GM12878 (cell line): ENCODE results near the gene CEP68. TPM values are rescaled to one million over a fixed set of nuclear protein-coding genes. Genes with fewer than 3 reads are reported as not detected.

Source experiments
- ATAC-seq: fragments of 200-7000 bp; cut with Tn5 transposase; 3 replicates; pipeline ENCODE4 v1.9.1; 2020; ENCODE audit warnings: mild to moderate bottlenecking, moderate library complexity
- BruUV-seq: library from RNA; stranded (reverse); fragments of 400-500 nt; replicated peaks from 2 replicates; lab custom pipeline; 2021; lab: Mats Ljungman, UMichigan
- CTCF ChIA-PET: fragments of 300-600 bp; sonication (Branson Sonifier 250); formaldehyde crosslinking; extraction: SDS; loops from one replicate; lab custom pipeline; 2021; ENCODE audit warnings: inconsistent platforms; lab: Yijun Ruan, JAX
- POLR2A ChIA-PET: fragments of 350-600 bp; formaldehyde crosslinking; extraction: SDS; loops from one replicate; lab custom pipeline; 2021; ENCODE audit warnings: inconsistent platforms; lab: Charles Lee
- RAD21 ChIA-PET: fragments of 300-600 bp; sonication (Branson Sonifier 250); formaldehyde crosslinking; loops from one replicate; lab custom pipeline; 2023; ENCODE audit warnings: antibody characterized with exemption; ENCODE audit not compliant: unreplicated experiment; lab: Charles Lee
- SMC1A ChIA-PET: fragments of 300-600 bp; sonication (Branson Sonifier 250); formaldehyde crosslinking; loops from one replicate; lab custom pipeline; 2023; ENCODE audit not compliant: unreplicated experiment, uncharacterized antibody; lab: Charles Lee
- DNase-seq: peaks from one replicate; pipeline ENCODE4 v3.0.0-alpha.2; 2011; ENCODE audit warnings: low read depth, low spot score
- FAIRE-seq: peaks from 3 replicates; lab custom pipeline; 2011; peaks lifted over from hg19 to GRCh38; lab: Jason Lieb, UNC
- H2AFZ ChIP-seq: 2 replicates; pipeline ENCODE4 v1.6.0; 2011; ENCODE audit warnings: low read depth, low read length, control low read depth; ENCODE audit not compliant: control insufficient read depth
- H3K27ac ChIP-seq: 2 replicates; pipeline ENCODE4 v1.5.1; 2011; ENCODE audit warnings: control low read depth; ENCODE audit not compliant: control insufficient read depth, insufficient read depth
- H3K27me3 ChIP-seq, 2 experiments: replicated peaks in 1 of 2; 2 replicates each; pipeline versions ENCODE4 v1.6.0 to v1.6.1; 2011; ENCODE audit warnings: low read length in 1 of 2; ENCODE audit not compliant: control insufficient read depth in 2 of 2, insufficient read depth in 2 of 2
- H3K36me3 ChIP-seq, 2 experiments: 2 replicates each; pipeline ENCODE4 v1.5.1; 2011; ENCODE audit warnings: low read length in 1 of 2; ENCODE audit not compliant: control insufficient read depth in 2 of 2, insufficient read depth in 2 of 2
- H3K4me1 ChIP-seq: 2 replicates; pipeline ENCODE4 v1.6.1; 2011; ENCODE audit warnings: mild to moderate bottlenecking, low read length, moderate library complexity, mixed read lengths; ENCODE audit not compliant: control insufficient read depth, insufficient read depth
- H3K4me2 ChIP-seq: 2 replicates; pipeline ENCODE4 v1.6.0; 2011; ENCODE audit warnings: control low read depth; ENCODE audit not compliant: control insufficient read depth, insufficient read depth
- H3K4me3 ChIP-seq: fragments of 200-600 bp; sonication (generic); 2 replicates; pipeline ENCODE4 v1.5.1; 2016
- H3K79me2 ChIP-seq: 2 replicates; pipeline ENCODE4 v1.6.0; 2011; ENCODE audit warnings: low read length; ENCODE audit not compliant: control insufficient read depth, insufficient read depth
- H3K9ac ChIP-seq: 2 replicates; pipeline ENCODE4 v1.8.0; 2011; ENCODE audit warnings: low read length, control low read depth, mixed read lengths; ENCODE audit not compliant: control insufficient read depth, insufficient read depth
- H3K9me3 ChIP-seq: replicated peaks from 3 replicates; pipeline ENCODE4 v1.5.1; 2011; ENCODE audit warnings: mild to moderate bottlenecking, low read length; ENCODE audit not compliant: control insufficient read depth, insufficient read depth
- H4K20me1 ChIP-seq: 2 replicates; pipeline ENCODE4 v1.6.0; 2011; ENCODE audit not compliant: control insufficient read depth, insufficient read depth
- ATF7 ChIP-seq: fragments of 450-650 bp; IDR thresholded peaks from 2 replicates; pipeline ENCODE4 v1.6.1; 2016; ENCODE audit warnings: low read depth, mild to moderate bottlenecking
- BCLAF1 ChIP-seq: fragments of 450-650 bp; IDR thresholded peaks from 2 replicates; pipeline ENCODE4 v1.6.1; 2017; ENCODE audit warnings: antibody characterized with exemption, mild to moderate bottlenecking, moderate library complexity
- E2F4 ChIP-seq: IDR thresholded peaks from 2 replicates; pipeline ENCODE4 v1.6.1; 2012; ENCODE audit warnings: low read depth, low read length, improper control_type of control experiment
- EED ChIP-seq: sonication (generic); IDR thresholded peaks from 2 replicates; pipeline ENCODE4 v1.6.1; 2016; ENCODE audit warnings: antibody characterized with exemption, low read depth
- ESRRA ChIP-seq: IDR thresholded peaks from 2 replicates; pipeline ENCODE4 v1.6.1; 2012; ENCODE audit warnings: mild to moderate bottlenecking, low read length, improper control_type of control experiment
- HDGF ChIP-seq: fragments of 450-650 bp; IDR thresholded peaks from 2 replicates; pipeline ENCODE4 v1.6.1; 2016; ENCODE audit warnings: antibody characterized with exemption
- IRF4 ChIP-seq: IDR thresholded peaks from 2 replicates; pipeline ENCODE4 v1.6.1; 2011; ENCODE audit warnings: low read depth, low read length
- KAT2A ChIP-seq: conservative IDR thresholded peaks from 2 replicates; pipeline ENCODE4 v1.6.1; 2011; ENCODE audit warnings: low read depth, low read length; ENCODE audit not compliant: control insufficient read depth
- PAX8 ChIP-seq: fragments of 450-650 bp; IDR thresholded peaks from 2 replicates; pipeline ENCODE4 v1.6.1; 2017; ENCODE audit warnings: mild to moderate bottlenecking, moderate library complexity
- POLR2AphosphoS5 ChIP-seq: IDR thresholded peaks from 2 replicates; pipeline ENCODE4 v1.6.1; 2011; ENCODE audit warnings: mild to moderate bottlenecking, low read length, inconsistent platforms
- SP1 ChIP-seq: IDR thresholded peaks from one replicate; pipeline ENCODE4 v1.6.1; 2011; ENCODE audit warnings: low read depth, low read length
- TCF12 ChIP-seq: IDR thresholded peaks from 2 replicates; pipeline ENCODE4 v1.6.1; 2011; ENCODE audit warnings: low read depth, mild to moderate bottlenecking, low read length
- ZBTB4 ChIP-seq: fragments of 450-650 bp; formaldehyde crosslinking; IDR thresholded peaks from 2 replicates; pipeline ENCODE4 v1.4.0; 2022; ENCODE audit warnings: mild to moderate bottlenecking, moderate library complexity
- ZBTB40 ChIP-seq: fragments of 450-650 bp; IDR thresholded peaks from 2 replicates; pipeline ENCODE4 v1.6.1; 2016; ENCODE audit warnings: mild to moderate bottlenecking, moderate library complexity, borderline replicate concordance
- WGBS: methylation state at CpG from one replicate; pipeline ENCODE4 v1.1.6; 2016; ENCODE audit warnings: low lambda C conversion rate; ENCODE audit not compliant: insufficient replicate concordance, insufficient coverage; ENCODE audit errors: missing lambda C conversion rate; 5-methylcytosine and 5-hydroxymethylcytosine counted together
- in situ Hi-C: fragments of 300-500 bp; cut with MboI; formaldehyde crosslinking; loops from 9 replicates; pipeline ENCODE4 v1.14.3; 2018; ENCODE audit warnings: mixed read lengths
- intact Hi-C: fragments of 100-400 bp; cut with micrococcal nuclease; formaldehyde crosslinking; loops from one replicate; pipeline ENCODE4 v1.14.2; 2022; ENCODE audit not compliant: unreplicated experiment
- polyA plus RNA-seq, 11 experiments: library from polyadenylated mRNA; depleted of rRNA in 4 of 11; unstranded in 6 of 11; stranded (reverse) in 5 of 11; fragments of >200 nt; fragmentation: Nextera tagmentation in 4 of 11; fragmentation: Illumina TruSeq in 1 of 11; extraction: Ambion mirVana in 4 of 11; extraction: Trizol in 1 of 11; gene quantifications; 1 replicate in 1 of 11; 2 replicates in 10 of 11; pipeline versions ENCODE4 v1.2.1 to v1.2.3, GENCODE V29; 2011 to 2016; ENCODE audit warnings: inconsistent platforms in 2 of 11, missing spikeins in 2 of 11, low read depth in 1 of 11
- total RNA-seq, 4 experiments: library from RNA; depleted of rRNA in 3 of 4; stranded (reverse); fragments of >200 nt in 3 of 4; fragmentation: Illumina TruSeq in 1 of 4; extraction: Trizol in 1 of 4; gene quantifications; 2 replicates each; pipeline versions ENCODE4 v1.2.1 to v1.2.3, GENCODE V29; 2013 to 2021

Gene CEP68
- total and polyA plus RNA-seq, 10 of the 15 experiments (the other 5 are each of a cell fraction or from before 2014, with no cell fraction given): 1.1 to 11.1 (median 7.4) TPM

GRCh38 chr2:65069439-65069824, 13.2 kb downstream of the CEP68 start:
- CTCF ChIA-PET: interaction anchor here (2.6 kb wide), 1 partner anchor 118 kb away, joined by 15 read pairs; no protein-coding TSS in a partner anchor
- FAIRE-seq: no peak
- H3K9me3 ChIP-seq: no peaks in the 10 kb centered on the region
- SMC1A ChIA-PET: interaction anchor here (1.7 kb wide), 1 partner anchor 13 kb away, joined by 5 read pairs; no protein-coding TSS in a partner anchor
- H3K36me3 ChIP-seq: peaks cover 10 to 24% of the 10 kb centered on the region in 2 experiments
- H2AFZ ChIP-seq: no peak overlapping the region
- H3K9ac ChIP-seq: no peak overlapping the region
- peaks cover 22% of the 10 kb centered on the region for H3K4me1 ChIP-seq
- H3K27ac ChIP-seq: no peak overlapping the region
- no peak for DNase-seq
- no peak overlapping the region for H3K4me3 ChIP-seq
- no peak overlapping the region for H3K4me2 ChIP-seq
- POLR2A ChIA-PET: no interaction called here
- in situ Hi-C loops: loop anchor here (10.0 kb wide), 1 partner anchor 95 kb away; no protein-coding TSS in a partner anchor
- H3K27me3 ChIP-seq: no peaks in the 10 kb centered on the region
- 93% methylated on average over 6 of the region's 6 CpGs for WGBS
- ATAC-seq: no peak
- H3K79me2 ChIP-seq: no peaks in the 10 kb centered on the region; the same call in 1 of the 2 replicates
- H4K20me1 ChIP-seq: no peaks in the 10 kb centered on the region
- intact Hi-C loops: loop anchor here (10.0 kb wide), 1 partner anchor 365 kb away; the partner anchor contains the start of gene SPRED2
- BruUV-seq: no TSS peak
- RAD21 ChIA-PET: no interaction called here
- no peak for TF ChIP-seq SP1
- no peak for TF ChIP-seq PAX8
- TF ChIP-seq ESRRA: no peak
- TF ChIP-seq HDGF: no peak
- TF ChIP-seq BCLAF1: no peak
- TF ChIP-seq EED: no peak
- no peak for TF ChIP-seq ATF7
- no peak for TF ChIP-seq KAT2A
- no peak for TF ChIP-seq IRF4
- no peak for TF ChIP-seq TCF12
- no peak for TF ChIP-seq ZBTB40
- no peak for TF ChIP-seq E2F4
- no peak for TF ChIP-seq POLR2AphosphoS5
- TF ChIP-seq ZBTB4 (CRISPR knock-in tag): no peak
